ENCODE measurements around the gene CGB5. TPM values are rescaled to one million over a fixed set of nuclear protein-coding genes. Genes with fewer than 3 reads are reported as not detected.
A peak's percentile ranks its signal among the peaks of the same experiment; 100 is the strongest.
"Not testable (repeated sequence)": the region's sequence is repeated elsewhere in the genome, so short reads cannot be mapped to it uniquely, and the experiment has no call there.

Gene CGB5
- total and polyA plus RNA-seq, 2 experiments from 2014 or later: 1.7 TPM; not detected in 1

GRCh38 chr19:49016067-49016839, 27.4 kb upstream of the CGB5 start:
- DNase-seq: no peak
- Histone ChIP-seq H3K9me2 (ENCODE audit: insufficient read depth) (no peaks in the 10 kb centered on the region), H3F3A (ENCODE audit: insufficient read depth) (no peaks in the 10 kb centered on the region), H3K27ac (no peak overlapping the region), H3K79me2 (ENCODE audit: insufficient read depth) (no peaks in the 10 kb centered on the region), H3K4me3 (no peak overlapping the region), H4K20me1 (ENCODE audit: insufficient read depth) (no peaks in the 10 kb centered on the region), H3K4me1 (ENCODE audit: insufficient read depth) (peaks cover 9% of the 10 kb centered on the region), H3K9ac (no peak overlapping the region), H3K9me3 (ENCODE audit: low read depth) (no peaks in the 10 kb centered on the region), H3K4me2 (ENCODE audit: unreplicated experiment) (no peak overlapping the region), H2AFZ (no peak overlapping the region), H3K27me3 (replicated peaks; ENCODE audit: insufficient read depth) (no peaks in the 10 kb centered on the region), H3K36me3 (ENCODE audit: low read depth) (no peaks in the 10 kb centered on the region)
- no peak for TF ChIP-seq EZH2phosphoT487 (IDR thresholded peaks at IDR 0.05; ENCODE audit: insufficient read depth, low read depth)
- no peak for TF ChIP-seq EZH2 (IDR thresholded peaks at IDR 0.05; ENCODE audit: insufficient read depth, poor library complexity, severe bottlenecking)
- 88 to 95% methylated on average over 17 to 25 of the region's 29 CpGs for WGBS, 2 experiments (ENCODE audit: low coverage in 1 of 2, low lambda C conversion rate in 2 of 2, missing lambda C conversion rate in 2 of 2)
- in situ Hi-C loops (cut with MboI): no loop called here

GRCh38 chr19:49017041-49017665, 26.5 kb upstream of the CGB5 start, which contains the start of gene LHB:
Gene LHB, minus strand, starts transcription at chr19:49017091. Its CDS starts 10 bp downstream, at chr19:49017081.
- Histone ChIP-seq H4K20me1 (ENCODE audit: insufficient read depth) (no peaks in the 10 kb centered on the region), H2AFZ (peak within 1 kb of the TSS; percentile 71), H3K9me2 (ENCODE audit: insufficient read depth) (no peaks in the 10 kb centered on the region), H3K4me1 (ENCODE audit: insufficient read depth) (peaks cover 9% of the 10 kb centered on the region), H3K9ac (peak within 1 kb of the TSS; percentile 28; the same call in 1 of the 2 replicates), H3K9me3 (ENCODE audit: low read depth) (no peaks in the 10 kb centered on the region), H3K4me2 (ENCODE audit: unreplicated experiment) (peak within 1 kb of the TSS; percentile 87), H3K36me3 (ENCODE audit: low read depth) (no peaks in the 10 kb centered on the region), H3K27ac (no peak within 1 kb of the TSS), H3K27me3 (replicated peaks; ENCODE audit: insufficient read depth) (no peaks in the 10 kb centered on the region), H3K4me3 (peak within 1 kb of the TSS; percentile 75), H3K79me2 (ENCODE audit: insufficient read depth) (no peaks in the 10 kb centered on the region), H3F3A (ENCODE audit: insufficient read depth) (no peaks in the 10 kb centered on the region)
- TF ChIP-seq EZH2phosphoT487 (IDR thresholded peaks at IDR 0.05; ENCODE audit: insufficient read depth, low read depth): no peak
- TF ChIP-seq EZH2 (IDR thresholded peaks at IDR 0.05; ENCODE audit: insufficient read depth, poor library complexity, severe bottlenecking): no peak
- 70 to 71% methylated on average over 17 of the region's 17 CpGs for WGBS, 2 experiments (ENCODE audit: low coverage in 1 of 2, low lambda C conversion rate in 2 of 2, missing lambda C conversion rate in 2 of 2)
- no peak for DNase-seq
- in situ Hi-C loops (cut with MboI): no loop called here

GRCh38 chr19:49017666-49018351, 25.8 kb upstream of the CGB5 start:
- Histone ChIP-seq H3K9ac (peak overlapping the region; percentile 28; the same call in 1 of the 2 replicates), H2AFZ (peak overlapping the region; percentile 71), H3K27me3 (replicated peaks; ENCODE audit: insufficient read depth) (no peaks in the 10 kb centered on the region), H3K36me3 (ENCODE audit: low read depth) (no peaks in the 10 kb centered on the region), H3K4me1 (ENCODE audit: insufficient read depth) (peaks cover 9% of the 10 kb centered on the region), H3K9me3 (ENCODE audit: low read depth) (no peaks in the 10 kb centered on the region), H3K9me2 (ENCODE audit: insufficient read depth) (no peaks in the 10 kb centered on the region), H3K79me2 (ENCODE audit: insufficient read depth) (no peaks in the 10 kb centered on the region), H3K4me3 (peak overlapping the region; percentile 75), H3K4me2 (ENCODE audit: unreplicated experiment) (peak overlapping the region; percentile 87), H3F3A (ENCODE audit: insufficient read depth) (no peaks in the 10 kb centered on the region), H3K27ac (no peak overlapping the region), H4K20me1 (ENCODE audit: insufficient read depth) (no peaks in the 10 kb centered on the region)
- DNase-seq: peak; percentile 83
- no peak for TF ChIP-seq EZH2 (IDR thresholded peaks at IDR 0.05; ENCODE audit: insufficient read depth, poor library complexity, severe bottlenecking)
- no peak for TF ChIP-seq EZH2phosphoT487 (IDR thresholded peaks at IDR 0.05; ENCODE audit: insufficient read depth, low read depth)
- 4% methylated on average over 41 to 61 of the region's 62 CpGs for WGBS, 2 experiments (ENCODE audit: low coverage in 1 of 2, low lambda C conversion rate in 2 of 2, missing lambda C conversion rate in 2 of 2)
- in situ Hi-C loops (cut with MboI): no loop called here

- H2AFZ ChIP-seq: peak overlapping the region; percentile 71
Observed at GRCh38 chr19:49018388-49019241, 25.0 kb upstream of the CGB5 start.

More at GRCh38 chr19:49018388-49019241, 25.0 kb upstream of the CGB5 start:
- DNase-seq: peak; percentile 19
- H3K9me2 ChIP-seq (ENCODE audit: insufficient read depth); H3K9me3 ChIP-seq (ENCODE audit: low read depth); H3K4me1 ChIP-seq (ENCODE audit: insufficient read depth); H3K79me2 ChIP-seq (ENCODE audit: insufficient read depth); H3K27ac ChIP-seq; H3K27me3 ChIP-seq (replicated peaks; ENCODE audit: insufficient read depth); H3K36me3 ChIP-seq (ENCODE audit: low read depth); in situ Hi-C loops (cut with MboI); H3F3A ChIP-seq (ENCODE audit: insufficient read depth); H4K20me1 ChIP-seq (ENCODE audit: insufficient read depth): not testable (repeated sequence)
- peak overlapping the region; percentile 87 for H3K4me2 ChIP-seq (ENCODE audit: unreplicated experiment)
- H3K4me3 ChIP-seq: peak overlapping the region; percentile 75
- peak overlapping the region; percentile 28 for H3K9ac ChIP-seq
- WGBS, 2 experiments (ENCODE audit: low coverage in 1 of 2, low lambda C conversion rate in 2 of 2, missing lambda C conversion rate in 2 of 2): 16 to 17% methylated on average over 39 to 50 of the region's 50 CpGs

All from GM23248 (cell line).